ENCODE measurements around the gene TRAF3IP1.
"Not testable (repeated sequence)": the region's sequence is repeated elsewhere in the genome, so short reads cannot be mapped to it uniquely, and the experiment has no call there.

Gene TRAF3IP1, protein sequence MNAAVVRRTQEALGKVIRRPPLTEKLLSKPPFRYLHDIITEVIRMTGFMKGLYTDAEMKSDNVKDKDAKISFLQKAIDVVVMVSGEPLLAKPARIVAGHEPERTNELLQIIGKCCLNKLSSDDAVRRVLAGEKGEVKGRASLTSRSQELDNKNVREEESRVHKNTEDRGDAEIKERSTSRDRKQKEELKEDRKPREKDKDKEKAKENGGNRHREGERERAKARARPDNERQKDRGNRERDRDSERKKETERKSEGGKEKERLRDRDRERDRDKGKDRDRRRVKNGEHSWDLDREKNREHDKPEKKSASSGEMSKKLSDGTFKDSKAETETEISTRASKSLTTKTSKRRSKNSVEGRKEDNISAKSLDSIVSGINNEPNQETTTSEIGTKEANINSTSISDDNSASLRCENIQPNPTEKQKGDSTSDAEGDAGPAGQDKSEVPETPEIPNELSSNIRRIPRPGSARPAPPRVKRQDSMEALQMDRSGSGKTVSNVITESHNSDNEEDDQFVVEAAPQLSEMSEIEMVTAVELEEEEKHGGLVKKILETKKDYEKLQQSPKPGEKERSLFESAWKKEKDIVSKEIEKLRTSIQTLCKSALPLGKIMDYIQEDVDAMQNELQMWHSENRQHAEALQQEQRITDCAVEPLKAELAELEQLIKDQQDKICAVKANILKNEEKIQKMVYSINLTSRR

DNA sequence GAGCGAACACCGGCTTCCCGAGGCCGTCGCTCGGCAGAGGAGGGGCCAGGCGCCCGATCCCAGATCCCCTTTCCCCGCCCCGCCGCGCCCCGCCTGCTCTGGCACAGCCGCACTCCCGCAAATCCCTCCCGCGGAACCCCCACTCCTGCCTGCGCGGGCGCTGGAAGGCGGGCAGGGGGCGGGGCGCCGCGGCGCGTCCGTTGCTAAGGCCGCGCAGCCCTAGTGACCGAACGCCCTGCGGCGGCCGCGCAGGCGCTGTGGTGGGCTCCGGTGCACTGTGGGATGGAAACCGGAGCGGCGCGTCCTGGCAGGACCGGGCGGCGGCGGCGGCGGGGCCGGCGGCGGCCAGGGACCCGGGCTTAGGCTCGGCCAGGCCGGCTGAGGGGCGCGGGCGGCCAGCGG, at the start of gene TRAF3IP1:
Gene TRAF3IP1 (plus strand): TSS at position 273 of the 402 bp plus-strand sequence. CDS start 145 bp downstream, outside the sequence.
- peak; percentile 83 to 87 for DNase-seq

DNA sequence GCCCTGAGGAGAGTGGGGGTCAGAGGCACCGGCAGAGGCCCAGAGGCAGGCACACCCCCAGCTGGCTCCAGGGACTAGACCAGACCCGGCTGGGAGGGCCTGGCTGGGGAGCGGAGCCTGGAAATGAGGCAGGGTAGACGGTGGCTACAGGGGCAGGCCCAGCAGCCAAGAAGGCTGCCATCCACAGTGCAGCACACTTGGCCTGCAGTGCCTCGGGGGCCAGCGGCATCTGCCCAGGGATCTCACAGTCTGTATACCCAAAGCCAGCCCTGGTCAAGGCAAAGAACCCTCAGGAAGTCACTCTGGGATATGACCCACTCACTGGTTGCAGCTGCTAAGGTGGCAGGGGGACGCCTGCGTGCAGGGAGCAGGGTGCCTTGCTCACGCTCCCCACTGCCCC, 49.7 kb upstream of the TRAF3IP1 start:
- no peak for DNase-seq

DNA sequence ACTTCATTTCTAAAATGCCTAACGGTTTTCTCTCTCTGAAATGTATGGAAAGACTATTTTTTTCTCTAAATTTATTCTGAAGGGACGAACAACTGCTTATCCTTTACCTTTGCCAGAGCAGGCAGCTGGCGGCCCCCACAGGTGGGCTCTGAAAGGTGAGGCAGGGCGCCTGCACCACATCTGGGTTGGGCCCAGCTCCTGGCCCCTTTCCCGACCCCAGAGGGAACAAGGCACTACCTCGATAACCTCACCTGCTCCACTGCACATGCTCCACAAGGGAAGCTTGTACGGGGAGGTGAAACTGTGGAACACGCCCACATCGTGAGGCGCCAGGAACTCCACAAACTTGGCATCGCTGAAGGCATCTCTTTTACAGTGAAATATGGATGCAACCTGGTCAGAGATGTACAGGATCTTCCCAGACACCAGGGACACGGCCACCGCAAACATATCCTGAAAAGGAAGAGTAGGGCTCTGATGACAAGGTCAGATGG, 49.2 kb upstream of the TRAF3IP1 start:
- DNase-seq, result no peak

DNA sequence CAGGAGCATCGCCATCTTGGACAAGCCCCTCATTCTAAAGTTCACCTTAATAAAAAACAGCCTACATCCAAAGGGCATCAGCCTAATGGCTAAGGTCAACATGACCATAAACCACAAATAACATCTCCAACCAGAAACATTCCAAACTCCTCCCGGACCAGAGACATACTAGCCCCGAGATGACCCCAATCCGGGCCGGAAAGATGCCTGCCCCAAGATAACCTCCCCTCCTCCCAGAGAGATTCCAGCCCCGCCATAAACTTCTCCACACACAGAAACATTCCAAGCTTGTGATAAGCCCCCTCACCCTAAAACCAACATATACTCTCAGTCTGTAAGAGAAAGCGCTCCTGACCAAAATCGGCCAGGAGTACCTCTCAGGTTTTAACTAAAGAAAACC, 48.6 kb upstream of the TRAF3IP1 start:
- not testable (repeated sequence) for DNase-seq

DNA sequence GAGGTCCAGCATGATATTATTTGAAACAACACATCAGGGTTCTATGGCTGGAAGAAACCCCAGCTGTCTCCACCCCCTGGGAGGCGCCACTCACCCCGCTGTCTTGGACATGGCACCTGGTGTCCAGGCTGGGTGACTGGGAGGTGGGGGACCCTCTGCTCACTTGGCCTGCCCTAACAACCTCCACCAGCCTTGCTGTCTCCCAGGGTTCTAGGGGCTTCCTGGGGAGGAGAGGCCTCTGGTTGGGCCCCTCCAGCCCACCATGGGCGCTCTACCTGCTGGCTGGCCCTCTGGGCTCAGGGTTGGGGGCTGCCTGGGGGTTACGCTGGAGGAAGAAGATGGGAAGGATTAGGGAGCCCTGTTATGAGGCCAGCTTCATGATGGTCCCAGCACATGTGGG, 48.2 kb upstream of the TRAF3IP1 start:
- DNase-seq, result no peak

DNA sequence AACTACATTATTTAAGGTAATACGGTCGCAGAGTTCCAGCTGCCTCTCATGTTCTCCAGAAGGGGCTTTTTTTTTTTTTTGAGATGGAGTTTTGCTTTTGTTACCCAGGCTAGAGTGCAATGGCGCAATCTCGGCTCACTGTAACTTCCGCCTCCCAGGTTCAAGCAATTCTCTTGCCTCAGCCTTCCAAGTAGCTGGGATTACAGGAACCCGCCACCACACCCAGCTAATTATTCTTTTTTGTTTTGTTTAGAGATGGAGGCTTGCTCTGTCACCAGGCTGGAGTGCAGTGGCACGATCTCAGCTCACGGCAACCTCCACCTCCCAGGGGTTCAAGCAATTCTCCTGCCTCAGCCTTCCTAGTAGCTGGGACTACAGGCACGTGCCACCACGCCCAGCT, 46.9 kb upstream of the TRAF3IP1 start:
- not testable (repeated sequence) for DNase-seq

DNA sequence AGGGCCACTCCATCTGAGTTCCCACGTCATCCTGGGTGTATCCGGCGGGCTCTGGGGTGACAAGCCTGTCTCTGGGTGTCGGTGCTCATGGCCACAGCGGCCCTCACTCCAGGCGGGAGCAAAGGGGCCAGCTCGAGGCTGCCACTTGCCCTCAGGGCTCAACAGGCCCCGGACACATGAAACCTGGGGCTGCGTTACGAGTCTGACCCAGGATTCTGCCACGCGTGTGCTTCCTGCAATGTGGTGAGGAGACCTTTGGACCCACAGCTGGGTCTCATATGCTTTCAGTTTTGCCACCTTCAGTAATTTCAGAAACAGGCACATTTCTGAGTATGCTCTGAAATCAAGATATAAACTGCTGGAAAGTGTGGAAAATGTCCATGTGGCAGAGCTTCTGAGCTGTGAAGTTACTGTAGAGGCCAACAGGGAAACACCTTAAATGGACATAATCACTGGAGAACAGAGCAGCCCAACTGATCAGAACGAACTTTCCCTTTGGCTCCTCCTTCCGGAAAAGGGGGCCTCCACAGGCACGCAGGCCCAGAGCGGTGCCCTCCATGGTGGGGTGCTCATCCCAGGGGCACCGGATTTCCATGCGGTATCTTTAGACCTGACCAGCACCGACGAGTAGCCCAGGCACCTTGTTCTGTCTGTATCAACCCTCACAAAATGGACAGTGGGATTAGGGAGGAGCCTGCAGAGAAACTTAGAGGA, 46.0 kb upstream of the TRAF3IP1 start:
- DNase-seq, result no peak

DNA sequence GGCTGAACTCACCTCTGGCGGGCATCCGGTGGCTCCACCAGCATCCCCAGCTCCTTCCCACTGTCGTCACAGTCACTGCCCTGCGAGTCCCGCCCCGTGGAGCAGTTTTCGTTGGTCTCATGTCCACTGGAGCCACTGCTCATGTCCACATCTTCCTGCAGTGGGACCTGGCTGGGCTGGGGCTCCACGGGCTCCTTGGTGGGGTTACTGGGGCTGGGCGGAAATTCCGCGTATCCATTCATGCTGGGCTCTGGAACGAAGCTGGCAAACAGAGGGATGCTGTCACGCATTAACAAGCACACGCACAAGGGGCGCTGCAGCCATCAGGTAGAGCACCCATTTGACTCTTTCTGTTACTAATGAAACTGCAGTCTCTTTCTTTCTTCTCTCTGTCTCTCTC, 42.6 kb upstream of the TRAF3IP1 start:
- no peak for DNase-seq

DNA sequence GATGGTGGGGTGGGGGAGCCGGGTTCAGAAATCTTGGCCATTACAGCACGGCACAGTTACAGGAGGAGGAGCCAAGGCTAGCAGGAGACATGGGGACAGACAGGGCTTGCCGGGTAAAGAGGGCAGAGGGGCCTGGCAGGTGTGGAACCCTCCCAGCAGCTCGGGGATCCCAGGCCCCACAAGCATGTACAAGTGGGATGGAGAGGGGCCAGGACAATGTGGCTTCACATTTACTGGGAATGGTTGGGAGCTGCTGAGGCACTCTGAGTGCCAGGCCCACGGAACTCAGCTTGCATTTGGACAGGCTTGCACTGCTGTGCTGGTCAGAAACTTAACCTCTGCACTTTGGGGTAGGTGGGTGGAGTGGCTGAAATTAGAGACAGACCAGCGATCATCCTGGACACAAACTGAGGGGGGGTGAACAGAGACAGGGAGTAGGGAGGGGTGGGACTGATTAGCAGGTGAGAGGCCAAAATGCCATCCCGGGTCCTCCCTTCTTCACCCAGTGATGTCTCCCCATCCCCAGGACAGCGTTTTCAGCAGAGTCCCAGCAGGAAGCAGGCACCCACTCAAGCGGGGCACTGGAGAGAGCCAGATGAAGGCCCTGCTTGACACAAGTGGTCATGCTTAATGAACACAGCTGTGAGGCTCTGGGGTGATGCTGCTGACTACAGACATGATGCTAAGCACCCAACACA, 41.5 kb upstream of the TRAF3IP1 start:
- DNase-seq, result no peak

DNA sequence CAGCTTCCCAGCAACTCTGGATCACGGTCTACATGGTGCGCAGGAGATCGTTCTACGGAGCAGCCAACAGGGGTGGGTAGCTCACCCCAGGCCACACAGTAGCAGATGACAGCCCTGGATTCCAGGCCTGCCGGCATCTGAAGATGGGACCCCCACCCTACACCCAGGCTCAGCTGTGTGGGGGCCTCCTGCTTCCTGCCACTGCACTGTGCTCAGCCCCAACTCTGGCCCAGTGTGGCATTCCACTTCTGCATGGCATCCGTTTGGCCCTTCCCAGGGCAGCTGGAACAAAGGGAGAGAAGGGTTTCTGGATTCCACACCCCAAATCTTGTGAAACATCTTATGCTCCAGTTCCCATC, 41.0 kb upstream of the TRAF3IP1 start:
- no peak for DNase-seq

DNA sequence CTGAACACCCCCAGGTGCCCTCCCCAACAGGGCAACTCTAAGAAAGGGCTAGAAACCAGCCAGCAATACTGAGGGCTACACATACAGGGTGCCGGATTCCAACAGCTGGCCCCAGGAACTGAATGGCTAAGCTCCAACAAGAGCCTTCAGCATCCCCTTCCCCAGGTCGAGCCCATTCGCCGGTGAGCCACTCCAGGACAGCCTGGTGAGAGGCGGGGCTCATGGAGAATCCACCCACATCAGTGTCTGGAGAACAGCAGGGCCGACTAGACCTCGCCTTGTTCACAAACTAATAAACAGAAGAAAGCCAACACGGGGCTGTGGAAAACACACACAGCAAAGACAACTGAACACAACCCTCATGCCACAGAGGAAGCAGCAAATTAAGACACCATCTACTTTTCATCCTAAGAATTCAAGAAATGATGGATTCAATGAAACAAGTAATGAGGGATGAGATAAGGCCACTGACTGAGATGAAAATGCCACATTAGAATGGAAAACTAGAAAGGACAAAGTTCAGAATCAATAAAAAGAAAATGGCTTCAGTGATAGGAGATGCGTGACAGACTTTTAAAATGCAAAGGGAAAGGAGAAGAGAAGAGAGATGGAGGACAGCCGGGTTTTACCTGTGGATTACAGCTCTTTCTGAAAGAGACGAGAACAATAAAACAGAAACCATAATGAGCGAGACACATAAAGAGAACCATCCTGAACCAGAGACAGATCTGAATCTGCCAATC, 40.1 kb upstream of the TRAF3IP1 start:
- no peak for DNase-seq

DNA sequence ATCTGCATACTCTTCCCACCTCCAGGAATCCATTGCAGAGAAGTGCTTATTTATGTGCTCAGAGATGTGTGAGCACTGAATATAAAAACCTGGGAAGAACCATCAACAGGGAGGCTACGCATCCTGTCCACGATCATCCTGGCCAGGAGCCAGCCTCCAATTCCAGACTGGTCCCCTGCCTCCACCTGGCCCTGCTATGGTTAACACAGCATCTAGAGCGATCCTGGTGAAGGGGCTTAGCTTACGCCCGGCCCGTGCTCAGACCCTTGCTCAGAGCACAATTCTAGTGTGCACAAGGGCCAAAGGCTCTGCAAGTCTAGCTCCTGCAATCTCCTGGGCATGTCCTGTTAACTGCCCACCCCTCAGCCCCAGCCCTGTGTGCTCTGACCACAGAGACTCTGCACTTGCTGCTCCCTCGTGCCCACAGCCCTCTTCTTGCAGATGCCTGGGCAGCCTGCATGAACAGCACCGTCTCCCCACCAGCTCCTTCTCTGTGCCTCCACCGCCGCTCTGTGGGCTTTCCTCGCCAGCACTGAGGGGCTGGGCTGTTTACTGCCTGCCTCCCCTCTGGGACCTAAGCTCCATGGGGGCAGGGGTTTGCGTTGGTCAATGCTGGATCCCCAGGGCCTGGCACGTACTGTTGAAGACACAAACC, 38.4 kb upstream of the TRAF3IP1 start:
- DNase-seq, result no peak

DNA sequence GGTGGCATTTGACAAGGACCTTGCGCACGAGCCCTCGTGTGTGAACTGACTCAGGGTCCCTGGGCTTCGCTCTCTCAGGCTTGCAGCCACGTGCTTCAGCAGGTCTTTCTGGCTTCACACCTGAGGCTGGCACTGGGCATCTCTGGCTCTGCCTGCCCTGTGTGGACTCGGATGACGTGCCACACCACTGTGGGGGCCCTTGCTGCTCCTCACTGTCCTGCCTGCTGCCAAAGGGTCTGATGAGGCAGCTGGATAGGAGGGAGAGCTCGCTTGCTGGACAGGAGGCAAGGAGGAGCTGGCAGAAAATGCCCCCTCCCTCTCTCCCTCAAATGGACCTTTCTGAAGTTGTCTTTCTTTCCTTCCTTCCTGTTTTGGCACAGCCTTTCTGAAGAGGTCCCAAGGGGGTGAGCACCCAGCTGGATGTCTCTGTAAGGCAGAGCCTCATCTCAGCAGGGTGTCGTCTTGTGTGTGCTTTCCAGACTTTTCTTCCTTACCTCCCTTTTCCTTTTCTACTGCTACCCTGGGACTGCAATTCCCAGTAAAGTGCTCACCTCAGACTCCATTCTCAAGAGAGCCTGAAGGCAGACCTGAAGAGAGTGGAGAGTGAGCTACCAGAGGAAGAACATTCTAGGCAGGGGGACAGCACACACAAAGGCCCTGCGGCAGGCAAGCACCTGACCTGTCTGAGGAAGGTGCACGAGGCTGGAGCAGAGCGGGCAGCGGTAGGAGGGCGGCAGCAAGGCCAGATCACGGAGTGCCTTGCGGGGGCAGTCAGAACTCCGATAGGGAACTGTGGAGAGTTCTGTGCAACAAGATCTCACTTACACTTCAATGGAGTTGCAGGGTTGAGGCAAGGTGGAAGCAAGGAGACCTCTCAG, 37.2 kb upstream of the TRAF3IP1 start:
- no peak for DNase-seq

DNA sequence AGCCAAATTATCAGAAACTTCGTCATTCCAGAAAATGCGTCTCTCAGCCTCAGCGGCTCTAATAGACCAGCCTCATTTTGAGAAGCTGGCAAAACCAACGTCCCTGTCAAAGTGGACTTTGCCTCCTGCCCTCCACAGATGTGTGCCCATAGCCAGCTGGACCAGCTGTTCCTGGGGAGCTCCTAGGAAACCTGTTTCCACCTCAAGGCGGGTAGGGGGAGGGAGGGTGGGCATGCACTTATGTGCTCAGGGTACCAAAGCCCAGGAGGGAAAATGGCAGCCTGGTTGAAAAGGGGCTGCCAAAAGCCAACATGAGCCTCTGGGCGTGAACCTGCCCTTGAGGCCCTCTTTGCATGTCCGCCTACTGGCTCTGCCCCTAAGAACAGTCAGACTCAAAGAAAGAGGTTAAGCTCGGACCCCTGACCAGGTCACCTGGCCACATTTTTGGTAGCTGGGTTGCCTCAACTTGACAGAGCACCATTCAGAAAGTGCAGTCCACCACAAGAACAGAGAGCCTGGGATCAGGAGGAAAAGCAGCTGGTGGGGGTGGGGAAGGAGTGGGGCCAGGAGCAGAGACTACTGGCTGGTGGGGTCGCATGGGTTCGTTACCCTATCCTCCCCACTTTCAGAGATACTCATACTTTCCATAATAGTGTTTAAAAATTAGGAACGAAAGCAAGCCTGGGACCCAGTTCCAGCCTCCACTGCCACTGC, 35.4 kb upstream of the TRAF3IP1 start:
- no peak for DNase-seq

DNA sequence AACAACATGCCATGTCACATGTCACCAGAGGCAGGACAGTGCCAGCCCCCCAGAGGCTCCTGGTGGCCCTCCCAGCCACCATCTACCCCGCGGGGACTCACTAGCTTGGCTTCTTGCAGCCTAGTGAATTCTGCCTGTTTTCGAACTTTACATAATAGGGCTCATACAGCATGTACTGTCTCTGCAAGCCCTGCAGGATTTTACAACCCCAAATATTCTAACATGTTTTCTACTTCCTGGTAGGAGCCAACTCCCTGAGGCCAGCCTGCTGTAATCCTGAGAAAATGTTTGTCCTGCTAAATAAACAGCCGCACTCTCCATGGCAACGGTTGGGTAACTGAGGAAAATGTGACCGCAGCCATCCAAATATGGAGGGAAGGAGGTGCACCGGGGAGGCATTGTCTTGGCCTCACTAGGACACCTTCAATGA, 34.6 kb upstream of the TRAF3IP1 start:
- no peak for DNase-seq

DNA sequence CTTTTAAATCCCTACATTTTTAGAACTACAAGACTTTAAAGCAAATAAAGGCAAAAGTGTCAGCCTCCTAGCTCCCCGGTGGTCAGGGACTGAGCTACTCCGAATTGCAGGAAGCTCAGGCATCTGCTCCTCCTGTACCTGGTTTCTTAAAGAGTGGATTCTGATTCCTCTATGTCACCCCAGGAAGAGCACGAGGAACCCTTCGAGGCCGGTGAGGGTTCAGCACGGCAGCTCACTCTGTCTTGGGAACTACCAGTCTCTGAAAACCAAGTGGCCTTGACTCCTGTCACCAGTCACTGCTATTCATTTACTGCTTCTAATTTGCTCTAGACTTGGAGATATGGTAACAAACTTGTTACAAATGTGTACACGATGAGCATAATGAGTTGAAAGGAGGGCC, 34.2 kb upstream of the TRAF3IP1 start:
- no peak for DNase-seq

DNA sequence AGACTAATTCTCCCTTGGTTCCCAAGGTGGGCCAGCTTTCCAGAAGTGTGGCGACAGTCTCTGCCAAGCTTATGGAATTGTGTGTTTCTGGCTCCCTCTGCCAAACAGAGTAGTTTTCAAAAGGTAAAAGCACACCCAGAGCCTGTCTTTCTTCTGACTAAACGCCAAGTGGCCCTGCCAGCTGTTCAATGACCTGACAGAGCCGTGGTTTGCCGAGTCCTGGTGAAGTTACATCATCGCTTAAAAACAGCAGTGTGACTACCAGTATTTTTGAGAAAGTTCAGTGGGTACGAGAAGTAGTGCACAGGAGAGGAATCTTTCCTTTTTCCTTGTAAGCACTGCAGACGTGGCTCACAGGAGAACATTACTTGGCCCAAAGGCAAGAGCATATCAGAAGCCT, 33.8 kb upstream of the TRAF3IP1 start:
- DNase-seq, result no peak

DNA sequence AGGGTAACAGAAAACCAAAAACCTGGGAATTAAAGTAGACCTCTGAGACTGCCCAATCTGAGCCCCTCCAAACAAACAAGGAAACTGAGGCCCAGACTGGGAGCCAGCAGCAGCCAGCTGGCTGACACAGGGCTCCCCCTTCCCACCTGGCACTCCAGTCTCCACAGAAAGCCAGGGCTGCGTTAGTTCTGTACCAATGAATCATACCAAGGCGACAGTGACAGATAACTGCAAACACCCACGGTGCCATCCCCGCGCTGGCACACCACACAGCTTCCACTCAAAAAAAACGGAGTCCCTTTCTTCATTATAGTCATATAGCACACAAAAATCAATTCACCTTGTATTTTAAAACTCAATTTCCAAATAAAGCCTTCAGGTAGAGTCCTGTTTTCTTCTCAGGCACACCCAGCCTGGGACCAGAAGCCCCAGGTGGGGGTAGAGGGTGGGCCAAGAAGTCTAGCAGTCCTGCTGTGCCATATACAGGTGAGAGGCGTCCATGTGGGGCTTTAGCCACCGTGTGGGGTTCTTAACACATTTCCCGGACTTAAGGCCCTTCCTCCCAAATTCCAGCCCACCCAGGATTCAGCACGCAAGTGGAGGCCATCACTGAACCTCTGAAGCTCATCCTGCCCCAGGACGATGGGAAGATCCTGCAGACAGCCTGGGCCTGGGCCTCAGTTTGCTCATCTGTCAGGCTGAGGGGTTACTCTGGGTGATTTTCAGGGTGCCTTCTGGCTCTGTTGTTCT, 33.2 kb upstream of the TRAF3IP1 start:
- peak; percentile 49 to 64 for DNase-seq

All from activated CD4-positive, alpha-beta T cell treated with anti-CD3 and anti-CD28 coated beads, Interleukin-2, amount 50 U/mL, for 48 hours (primary cell).